Measurements from ENCODE around the gene PEX6.
A peak's percentile ranks its signal among the peaks of the same experiment; 100 is the strongest.

Gene PEX6, protein sequence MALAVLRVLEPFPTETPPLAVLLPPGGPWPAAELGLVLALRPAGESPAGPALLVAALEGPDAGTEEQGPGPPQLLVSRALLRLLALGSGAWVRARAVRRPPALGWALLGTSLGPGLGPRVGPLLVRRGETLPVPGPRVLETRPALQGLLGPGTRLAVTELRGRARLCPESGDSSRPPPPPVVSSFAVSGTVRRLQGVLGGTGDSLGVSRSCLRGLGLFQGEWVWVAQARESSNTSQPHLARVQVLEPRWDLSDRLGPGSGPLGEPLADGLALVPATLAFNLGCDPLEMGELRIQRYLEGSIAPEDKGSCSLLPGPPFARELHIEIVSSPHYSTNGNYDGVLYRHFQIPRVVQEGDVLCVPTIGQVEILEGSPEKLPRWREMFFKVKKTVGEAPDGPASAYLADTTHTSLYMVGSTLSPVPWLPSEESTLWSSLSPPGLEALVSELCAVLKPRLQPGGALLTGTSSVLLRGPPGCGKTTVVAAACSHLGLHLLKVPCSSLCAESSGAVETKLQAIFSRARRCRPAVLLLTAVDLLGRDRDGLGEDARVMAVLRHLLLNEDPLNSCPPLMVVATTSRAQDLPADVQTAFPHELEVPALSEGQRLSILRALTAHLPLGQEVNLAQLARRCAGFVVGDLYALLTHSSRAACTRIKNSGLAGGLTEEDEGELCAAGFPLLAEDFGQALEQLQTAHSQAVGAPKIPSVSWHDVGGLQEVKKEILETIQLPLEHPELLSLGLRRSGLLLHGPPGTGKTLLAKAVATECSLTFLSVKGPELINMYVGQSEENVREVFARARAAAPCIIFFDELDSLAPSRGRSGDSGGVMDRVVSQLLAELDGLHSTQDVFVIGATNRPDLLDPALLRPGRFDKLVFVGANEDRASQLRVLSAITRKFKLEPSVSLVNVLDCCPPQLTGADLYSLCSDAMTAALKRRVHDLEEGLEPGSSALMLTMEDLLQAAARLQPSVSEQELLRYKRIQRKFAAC

DNA sequence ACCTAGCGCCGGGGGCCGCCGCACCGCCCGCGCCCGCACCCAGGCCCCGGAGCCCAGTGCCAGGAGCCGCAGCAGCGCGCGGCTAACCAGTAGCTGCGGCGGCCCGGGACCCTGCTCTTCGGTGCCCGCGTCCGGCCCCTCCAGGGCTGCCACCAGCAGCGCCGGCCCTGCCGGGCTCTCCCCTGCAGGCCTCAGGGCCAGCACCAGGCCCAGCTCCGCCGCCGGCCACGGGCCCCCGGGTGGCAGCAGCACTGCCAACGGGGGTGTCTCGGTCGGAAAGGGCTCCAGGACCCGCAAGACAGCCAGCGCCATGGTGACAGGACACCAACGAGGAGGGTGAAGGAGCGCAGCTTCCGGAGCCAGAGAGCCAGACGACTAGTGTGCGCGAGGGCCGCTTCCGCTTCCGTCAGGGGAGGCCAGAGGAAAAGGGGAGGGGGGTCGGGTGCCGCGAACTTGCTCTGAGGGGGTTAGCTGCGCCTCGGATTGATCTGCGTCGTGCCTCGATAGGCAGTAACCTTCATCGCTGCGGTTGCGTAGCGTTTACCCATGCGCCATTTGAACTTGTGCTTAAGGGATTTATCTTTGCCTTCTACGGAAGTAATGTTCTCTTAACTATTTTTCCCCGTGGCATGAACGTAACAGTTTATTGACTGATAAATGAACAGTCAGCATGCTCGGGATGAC, at the start of gene PEX6:
Gene PEX6 (minus strand): TSS at position 343 of the 684 bp plus-strand sequence. CDS start 31 bp downstream, at position 312.
- DNase-seq, result peak; percentile 96

DNA sequence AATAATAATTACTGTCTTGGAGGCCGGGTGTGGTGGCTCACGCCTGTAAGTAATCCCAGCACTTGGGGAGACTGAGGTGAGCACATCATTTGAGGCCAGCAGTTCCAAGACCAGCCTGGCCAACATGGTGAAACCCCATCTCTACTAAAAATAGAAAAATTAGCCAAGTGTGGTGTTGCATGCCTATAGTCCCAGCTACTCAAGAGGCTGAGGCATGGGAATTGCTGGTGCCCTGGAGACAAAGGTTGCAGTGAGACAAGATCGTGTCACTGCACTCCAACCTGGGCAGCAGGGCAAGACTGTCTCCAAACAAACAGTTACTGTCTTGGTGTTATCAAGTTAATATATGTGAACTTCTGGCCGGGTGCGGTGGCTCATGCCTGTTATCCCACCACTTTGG, 47.4 kb upstream of the PEX6 start:
- DNase-seq, result no peak

DNA sequence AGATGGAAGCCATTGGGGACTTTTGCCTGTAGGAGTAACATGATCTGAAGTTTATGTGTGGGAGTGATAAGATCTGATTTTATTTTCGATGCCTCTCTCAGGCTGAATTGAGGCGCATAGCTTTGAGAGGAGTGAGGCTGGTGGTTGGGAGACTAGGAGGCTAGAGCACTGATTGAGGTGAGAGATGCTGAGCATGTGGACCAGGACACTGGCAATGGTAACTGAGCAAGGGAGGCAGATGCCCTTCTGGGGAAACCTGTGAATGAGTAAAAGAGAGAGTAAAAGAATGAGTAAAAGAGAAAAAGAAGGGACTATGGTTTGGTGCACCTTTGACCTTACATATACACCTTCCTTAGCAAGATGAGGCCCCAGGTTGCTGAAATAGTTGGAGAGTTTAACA, 45.5 kb upstream of the PEX6 start:
- DNase-seq, result no peak

DNA sequence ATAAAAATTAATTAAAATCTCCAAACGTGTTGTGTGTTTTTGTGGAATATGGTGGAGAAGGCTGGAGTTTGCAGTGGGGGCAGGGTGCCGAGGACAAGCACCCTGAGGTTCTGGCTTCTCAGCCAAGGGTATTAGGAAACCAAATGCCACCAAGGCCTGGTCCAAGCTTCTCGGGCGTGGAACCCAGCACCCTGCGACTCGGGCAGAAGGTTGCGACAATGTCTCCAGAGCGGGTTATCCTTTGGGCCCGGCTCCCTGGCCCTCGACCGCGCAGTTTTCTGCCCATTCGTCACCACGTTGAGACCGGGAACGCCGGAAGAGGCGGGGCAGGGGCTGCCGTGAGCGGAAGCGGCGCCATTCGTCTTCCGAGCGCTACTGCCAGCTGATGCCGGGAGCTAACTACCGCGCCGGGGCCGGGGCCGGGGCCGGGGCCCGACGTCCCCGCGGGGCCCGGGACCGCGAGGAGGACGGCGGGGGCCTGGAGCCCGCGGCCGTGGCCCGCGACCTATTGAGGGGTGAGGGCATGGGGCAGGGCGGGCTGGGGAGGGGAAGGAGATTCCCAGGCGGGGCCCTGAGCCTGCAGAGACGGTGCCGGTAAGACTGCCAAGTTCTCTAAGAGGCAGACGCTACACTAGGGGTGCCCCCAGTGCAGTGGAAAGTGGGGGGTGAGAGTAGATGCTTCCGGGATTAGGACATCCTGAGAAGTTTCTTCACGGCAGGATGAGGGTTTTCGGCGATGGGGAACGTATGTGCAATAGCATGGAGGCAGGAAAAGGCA, 42.5 kb upstream of the PEX6 start, which contains the start of gene RRP36:
Gene RRP36 (plus strand): TSS at position 354 of the 778 bp plus-strand sequence. CDS start 32 bp downstream, at position 386.
- peak; percentile 87 for DNase-seq

DNA sequence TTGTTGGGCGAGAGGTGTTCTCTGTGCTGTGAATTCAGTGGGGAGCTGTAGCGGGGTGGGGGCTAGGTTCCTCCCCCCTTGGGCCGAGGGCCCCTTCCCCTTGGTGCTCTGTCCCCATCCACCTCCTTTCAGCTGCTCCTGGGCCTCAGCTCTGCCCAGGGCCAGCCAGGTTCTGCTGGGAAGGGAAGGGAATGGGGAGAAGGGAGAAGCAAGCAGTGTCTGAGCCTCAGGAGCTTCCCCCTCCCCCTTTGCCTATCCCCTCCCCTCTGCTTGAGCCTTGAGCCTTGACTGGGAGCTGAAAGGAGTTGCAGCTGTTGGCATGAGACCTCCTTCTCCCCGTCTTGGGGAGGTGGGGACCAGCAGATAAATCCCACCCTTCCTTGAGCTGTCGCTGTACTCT, 41.9 kb upstream of the PEX6 start:
- DNase-seq, result no peak

DNA sequence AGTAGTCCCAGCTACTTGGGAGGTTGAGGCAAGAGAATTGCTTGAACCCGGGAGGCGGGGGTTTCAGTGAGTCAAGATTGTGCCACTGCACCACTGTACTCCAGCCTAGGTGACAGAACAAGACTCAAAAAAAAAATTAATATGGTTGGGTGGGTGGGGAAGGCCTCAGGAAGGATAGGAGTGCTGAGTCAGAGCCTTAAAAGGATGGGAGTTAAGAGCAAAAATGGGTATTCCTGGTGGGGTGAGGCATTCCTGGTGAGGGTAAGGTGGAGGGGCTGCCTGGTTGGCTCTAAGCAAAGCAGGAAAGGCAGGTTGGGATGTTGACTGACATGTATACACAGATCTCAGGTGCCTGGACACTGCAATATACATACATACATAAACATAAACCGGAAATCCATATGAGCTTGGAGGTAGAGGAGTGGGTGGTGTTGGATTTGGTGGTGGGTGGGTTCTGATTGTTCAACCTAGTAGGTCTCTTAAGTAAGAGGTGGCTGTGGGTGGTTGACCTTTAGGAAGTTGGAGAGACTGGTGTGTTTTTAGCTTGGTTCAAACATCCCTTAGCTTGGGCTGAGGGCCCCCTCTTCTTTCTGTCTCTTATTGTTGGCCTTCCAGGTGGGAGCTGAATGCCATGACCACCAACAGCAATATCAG, 41.2 kb upstream of the PEX6 start:
- no peak for DNase-seq

DNA sequence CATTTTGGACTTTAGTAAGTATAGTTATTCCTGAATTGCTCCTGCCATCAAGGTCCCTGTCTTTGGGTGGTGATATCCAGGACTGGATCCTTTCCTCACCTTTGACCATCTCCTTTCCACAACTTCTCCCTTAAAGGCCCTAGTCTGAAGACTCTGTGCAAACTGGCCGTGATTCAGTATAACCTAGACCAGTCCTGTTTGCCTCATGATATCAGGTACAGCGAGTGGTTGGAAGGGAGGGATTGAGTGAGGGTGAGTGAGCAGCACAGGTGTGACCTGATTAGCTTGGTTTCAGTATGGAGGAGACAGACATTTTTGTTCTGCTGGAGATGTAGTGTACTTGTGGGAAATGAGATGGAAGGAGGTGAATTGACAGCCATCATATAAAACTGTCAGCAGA, 40.2 kb upstream of the PEX6 start:
- DNase-seq, result no peak

DNA sequence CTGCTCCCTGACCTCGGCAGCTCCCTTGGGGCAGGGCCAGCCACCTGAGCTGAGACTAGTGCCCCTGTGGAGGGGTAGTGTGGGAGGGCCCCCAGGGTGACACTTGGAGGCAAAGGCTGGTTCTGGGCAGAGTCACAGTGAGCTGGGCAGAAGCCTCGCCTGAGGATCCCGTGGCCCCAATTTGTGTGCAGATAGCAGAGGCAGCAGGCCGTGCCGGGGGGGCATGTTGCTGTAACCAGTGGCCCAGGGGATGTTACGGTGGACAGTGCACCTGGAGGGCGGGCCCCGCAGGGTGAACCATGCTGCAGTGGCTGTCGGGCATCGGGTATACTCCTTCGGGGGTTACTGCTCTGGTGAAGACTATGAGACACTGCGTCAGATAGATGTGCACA, 38.0 kb upstream of the PEX6 start:
- no peak for DNase-seq

DNA sequence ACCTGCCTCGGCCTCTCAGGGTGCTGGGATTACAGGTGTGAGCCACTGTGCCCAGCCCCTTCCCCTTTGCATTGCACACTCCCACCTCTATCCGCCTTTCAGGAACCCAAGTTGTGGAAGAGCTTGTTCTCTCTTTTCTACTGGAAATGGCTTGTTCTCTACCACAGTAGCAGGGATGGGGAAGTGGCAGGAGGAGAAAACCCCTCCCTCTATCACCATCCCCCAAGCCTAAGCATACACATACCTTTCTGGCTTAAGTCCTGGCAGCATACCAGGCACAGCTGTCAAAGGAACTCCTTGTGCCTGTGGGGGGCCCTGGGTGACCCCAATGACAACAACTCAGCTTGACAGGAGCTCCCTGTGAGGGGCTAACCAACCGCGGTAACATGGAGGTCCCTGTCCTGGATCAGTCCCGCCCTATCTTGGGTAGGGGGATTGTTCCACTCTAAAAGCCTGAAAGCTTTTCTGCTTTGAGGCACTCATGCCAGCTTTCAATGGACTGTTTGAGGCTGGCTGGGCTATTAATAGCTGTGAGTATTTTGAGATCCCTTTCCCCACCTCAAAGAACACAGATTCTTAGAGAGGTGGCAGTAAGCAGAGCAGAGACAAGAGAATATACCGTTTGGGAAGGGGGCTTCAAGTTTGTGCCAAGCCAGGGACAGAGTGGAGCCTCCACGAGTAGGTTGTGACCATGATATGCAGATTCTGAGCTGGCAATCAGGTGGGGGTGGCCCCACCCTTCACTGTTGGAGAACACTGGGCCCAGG, 37.4 kb upstream of the PEX6 start:
- no peak for DNase-seq

DNA sequence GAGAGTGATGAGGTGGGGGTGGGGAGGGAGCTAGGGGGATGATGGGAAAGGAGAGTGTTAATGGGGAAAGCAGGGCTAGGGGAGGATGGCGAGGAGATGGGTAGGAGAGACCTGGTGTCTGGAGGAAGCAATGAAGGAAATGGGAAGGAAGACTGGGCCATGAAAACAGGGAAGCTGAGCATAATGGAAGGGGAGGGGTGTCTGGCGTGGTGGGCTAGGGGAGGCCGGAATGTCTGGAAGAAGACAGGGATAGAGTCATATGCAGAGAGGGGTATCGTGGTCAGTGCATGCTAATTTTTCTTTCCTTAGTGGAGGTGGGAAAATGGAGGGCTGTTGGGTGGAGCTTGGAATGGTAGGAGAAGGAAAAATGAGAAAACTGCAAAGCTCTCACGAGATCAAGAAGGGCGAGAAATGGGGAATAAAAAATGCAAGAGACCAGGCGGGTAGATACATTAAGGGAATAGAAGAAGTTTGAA, 35.5 kb upstream of the PEX6 start:
- DNase-seq, result no peak

DNA sequence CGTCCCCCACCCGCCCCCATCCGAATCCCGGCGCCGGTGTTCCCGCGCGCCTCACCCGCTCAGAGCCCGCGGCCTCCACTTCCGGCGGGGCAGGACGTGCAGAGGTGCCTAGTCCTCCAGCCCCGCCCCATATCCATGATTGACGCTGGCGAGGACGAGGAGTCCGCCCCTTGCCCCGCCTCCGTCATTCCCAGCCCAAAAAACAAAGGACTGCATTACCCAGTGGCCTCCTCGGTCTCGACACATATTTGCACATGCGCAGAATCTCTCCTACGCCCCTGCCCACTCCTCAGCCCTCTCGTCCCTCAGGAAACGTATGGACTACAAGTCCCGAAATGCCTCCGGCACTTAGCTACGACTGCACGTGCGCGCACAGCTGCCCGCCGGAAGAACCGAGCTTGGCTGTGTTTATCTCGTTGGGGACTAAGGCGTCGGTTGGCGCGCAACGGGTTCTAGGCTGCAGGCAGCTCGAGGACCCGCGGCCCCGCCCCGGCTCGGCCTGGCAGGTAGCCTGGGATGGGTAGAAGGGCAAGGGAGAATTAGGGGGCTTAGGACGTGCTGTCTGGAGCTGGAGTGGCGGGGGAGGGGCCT, 35.0 kb upstream of the PEX6 start, which contains the start of the genes KLHDC3 and MEA1:
Gene KLHDC3 (plus strand): TSS at position 407 of the 591 bp plus-strand sequence. CDS start 2,944 bp downstream, outside the sequence.
Gene MEA1 (minus strand): TSS at position 104 of the 591 bp plus-strand sequence. CDS start 133 bp downstream, outside the sequence.
- DNase-seq, result peak; percentile 100

DNA sequence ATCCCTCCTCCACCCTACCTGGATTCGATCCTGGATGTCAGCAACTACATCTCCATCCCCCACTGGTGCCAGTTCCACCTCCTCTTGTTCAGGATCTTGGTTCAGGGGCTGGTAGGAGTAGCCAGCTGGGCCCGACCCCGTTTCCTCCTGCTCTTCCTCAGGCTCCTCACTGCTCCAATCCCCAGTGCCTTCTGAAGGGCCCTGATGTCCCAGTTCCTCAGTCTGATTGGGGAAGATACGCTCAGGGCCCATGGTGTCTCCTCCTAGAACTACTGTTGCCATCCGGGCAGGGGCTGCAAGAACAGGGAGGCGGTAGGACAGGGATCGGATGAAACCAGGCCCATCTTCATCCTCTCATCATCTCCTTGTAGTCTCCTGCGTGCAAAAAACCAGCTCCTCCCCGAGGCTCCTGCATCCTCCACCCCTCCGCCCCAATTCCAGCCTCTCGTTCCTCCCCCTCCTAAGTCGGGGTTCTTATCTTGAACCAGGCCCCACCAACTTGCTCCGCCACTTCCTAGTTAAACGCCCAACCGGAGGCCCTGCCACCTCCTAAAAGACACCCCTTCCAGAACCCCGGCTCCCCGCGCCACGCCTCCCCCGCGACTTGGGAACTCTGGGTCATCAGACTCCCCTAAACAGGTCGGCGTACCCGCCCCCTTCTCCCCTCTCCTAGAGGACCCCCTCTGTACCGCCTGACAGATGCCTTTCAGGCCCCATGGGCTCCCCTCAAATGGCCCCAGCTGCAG, 34.3 kb upstream of the PEX6 start:
- no peak for DNase-seq

DNA sequence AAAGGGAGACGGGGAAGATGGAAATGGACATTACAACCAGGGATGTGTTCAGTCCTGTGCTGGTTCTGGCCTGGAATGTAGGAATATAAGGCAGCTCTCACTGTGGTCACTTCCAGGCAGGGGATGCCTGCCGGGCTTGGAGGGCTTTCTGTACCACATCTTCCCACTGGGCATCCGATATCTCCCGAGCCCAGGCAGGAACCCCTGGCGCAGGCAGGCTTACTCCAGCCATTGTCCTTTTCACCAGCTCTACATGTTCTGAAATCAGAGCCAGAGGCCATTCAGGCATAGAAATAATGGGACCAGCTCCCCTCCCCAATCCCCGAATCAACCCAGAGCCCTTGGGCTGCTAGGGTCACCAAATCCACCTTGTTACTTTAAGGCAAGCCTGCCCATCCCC, 33.4 kb upstream of the PEX6 start:
- no peak for DNase-seq

DNA sequence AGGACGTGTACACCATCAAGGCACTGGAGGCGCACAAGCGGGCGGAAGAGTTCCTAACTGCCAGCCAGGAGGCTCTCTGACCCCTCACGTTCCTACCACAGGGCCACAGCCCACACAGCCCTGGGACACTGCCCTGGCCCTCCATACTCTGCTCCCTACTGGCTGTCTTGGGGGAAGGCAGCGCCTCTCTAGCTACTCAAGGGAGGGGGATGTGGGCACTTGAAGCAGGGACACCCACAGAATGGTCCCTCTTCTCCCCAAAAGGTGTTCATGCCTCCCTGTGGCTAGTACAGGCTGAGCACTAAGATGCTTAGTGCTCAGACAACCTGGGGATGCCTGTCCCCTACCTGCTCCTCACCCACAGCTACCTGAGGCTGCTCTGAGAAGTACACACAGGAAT, 32.2 kb upstream of the PEX6 start:
- no peak for DNase-seq

DNA sequence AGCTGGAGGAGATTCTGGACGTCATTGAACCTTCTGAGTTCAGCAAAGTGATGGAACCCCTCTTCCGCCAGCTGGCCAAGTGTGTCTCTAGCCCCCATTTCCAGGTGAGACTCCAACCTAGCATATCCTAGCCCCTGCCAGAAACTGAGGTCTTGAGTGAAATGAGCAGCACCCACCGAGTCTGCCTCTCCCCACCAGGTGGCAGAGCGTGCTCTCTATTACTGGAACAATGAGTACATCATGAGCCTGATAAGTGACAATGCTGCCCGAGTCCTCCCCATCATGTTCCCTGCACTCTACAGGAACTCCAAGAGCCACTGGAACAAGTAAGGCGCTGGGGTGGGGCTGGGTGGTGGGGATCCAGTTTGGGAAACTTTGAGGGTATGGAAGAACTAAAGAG, 30.1 kb upstream of the PEX6 start:
- DNase-seq, result peak; percentile 42

DNA sequence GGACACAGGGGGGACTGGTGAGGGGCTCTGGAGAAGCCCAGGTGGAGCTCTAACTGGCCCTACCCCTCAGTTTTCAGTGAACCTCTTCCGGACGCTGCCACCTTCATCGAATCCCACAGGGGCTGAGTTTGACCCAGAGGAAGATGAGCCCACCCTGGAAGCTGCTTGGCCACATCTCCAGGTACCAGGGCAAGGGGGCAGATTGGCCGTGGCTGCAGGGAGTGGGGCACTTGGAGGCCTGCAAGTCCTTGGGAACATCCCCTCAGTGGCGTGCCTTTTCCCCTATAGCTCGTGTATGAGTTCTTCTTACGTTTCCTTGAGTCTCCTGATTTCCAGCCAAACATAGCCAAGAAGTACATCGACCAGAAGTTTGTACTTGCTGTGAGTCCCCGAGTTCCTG, 28.1 kb upstream of the PEX6 start:
- no peak for DNase-seq

DNA sequence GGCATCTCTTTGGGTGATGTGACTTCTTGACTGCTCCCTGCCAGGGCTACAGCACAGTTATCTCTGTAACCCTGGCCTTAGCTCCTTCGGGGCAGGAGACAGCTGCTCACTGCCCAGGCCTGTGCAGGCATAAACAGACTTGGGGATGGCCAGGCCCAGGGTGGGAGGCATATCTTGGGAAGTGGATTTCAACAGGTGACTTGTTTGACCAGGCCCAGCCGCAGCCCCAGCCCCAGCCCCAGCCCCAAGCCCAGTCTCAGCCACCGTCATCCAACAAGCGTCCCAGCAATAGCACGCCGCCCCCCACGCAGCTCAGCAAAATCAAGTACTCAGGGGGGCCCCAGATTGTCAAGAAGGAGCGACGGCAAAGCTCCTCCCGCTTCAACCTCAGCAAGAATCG, 27.3 kb upstream of the PEX6 start:
- DNase-seq, result no peak

DNA sequence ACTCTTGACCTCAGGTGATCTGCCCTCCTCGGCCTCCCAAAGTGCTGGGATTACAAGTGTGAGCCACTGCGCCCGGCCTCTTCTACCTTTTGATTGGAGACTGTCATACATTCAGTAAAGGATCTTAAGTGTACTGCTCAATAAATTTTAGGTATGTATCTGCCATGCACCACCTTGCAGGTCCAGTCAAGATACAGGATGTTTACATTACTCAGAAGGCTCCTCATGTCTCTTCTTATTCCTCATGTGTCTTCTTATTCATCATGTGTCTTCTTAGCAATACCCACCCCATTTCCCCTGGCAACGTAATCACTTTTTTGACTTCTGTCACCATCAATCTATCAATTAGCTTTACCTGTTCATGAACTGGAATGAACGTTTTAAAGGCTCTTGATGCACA, 26.9 kb upstream of the PEX6 start:
- DNase-seq, result no peak

DNA sequence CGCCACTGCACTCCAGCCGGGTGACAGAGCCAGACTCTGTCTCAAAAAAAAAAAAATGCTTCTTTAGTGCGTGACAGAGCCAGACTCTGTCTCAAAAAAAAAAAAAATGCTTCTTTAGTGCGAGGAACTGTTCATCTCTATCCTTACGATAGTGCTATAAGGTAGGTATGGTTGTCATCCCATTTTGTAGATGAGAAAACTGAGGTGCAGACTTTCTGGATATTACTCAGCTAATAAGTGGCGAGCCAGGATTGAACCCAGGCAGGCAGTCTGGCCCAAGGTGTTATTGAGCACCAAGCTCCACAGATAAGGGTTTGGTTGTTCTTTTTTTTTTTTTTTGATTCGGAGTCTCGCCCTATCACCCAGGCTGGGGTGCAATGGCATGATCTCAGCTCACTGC, 22.9 kb upstream of the PEX6 start:
- no peak for DNase-seq

All from stimulated activated CD4-positive, alpha-beta T cell treated with anti-CD3 and anti-CD28 coated beads, Interleukin-15, amount 100 ng/mL, for 24 hours (primary cell).